ENCODE data around the gene TAF11L12.
"Not testable (repeated sequence)": the region's sequence is repeated elsewhere in the genome, so short reads cannot be mapped to it uniquely, and the experiment has no call there.

DNA sequence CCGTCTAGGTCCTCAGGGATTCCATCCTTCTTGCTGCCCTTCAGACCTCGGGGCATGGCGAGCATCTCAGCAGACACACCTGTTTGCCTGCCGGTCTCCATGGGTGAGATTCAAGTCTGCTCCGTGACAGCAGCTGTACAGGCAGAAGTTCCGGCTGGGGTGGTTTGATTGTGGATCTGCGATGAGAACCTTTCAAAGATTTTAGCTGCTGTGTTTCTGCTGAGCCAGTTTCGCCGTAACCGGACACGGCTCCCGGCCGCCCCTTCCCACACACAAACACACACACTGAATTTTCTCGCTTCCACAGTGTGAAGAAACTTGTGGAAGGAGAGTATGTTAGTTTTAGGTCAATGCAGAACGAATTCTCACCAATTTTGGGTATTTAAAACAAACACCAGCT, 12.5 kb upstream of the TAF11L12 start, which contains the start of gene TAF11L10:
- TF ChIP-seq, protein P1, sequence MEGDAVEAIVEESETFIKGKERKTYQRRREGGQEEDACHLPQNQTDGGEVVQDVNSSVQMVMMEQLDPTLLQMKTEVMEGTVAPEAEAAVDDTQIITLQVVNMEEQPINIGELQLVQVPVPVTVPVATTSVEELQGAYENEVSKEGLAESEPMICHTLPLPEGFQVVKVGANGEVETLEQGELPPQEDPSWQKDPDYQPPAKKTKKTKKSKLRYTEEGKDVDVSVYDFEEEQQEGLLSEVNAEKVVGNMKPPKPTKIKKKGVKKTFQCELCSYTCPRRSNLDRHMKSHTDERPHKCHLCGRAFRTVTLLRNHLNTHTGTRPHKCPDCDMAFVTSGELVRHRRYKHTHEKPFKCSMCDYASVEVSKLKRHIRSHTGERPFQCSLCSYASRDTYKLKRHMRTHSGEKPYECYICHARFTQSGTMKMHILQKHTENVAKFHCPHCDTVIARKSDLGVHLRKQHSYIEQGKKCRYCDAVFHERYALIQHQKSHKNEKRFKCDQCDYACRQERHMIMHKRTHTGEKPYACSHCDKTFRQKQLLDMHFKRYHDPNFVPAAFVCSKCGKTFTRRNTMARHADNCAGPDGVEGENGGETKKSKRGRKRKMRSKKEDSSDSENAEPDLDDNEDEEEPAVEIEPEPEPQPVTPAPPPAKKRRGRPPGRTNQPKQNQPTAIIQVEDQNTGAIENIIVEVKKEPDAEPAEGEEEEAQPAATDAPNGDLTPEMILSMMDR (IDR thresholded peaks at IDR 0.05; ENCODE audit: low read length) = not testable (repeated sequence)
- TF ChIP-seq EZH2 (optimal IDR thresholded peaks at IDR 0.05; ENCODE audit: low read depth, low read length) = not testable (repeated sequence)

Data from MM.1S (cell line).